Right lobe of liver (tissue), 4 donors: Measurements from ENCODE around the gene CCNE1.

Experiments
- POLR2A ChIP-seq: fragments of 450-650 bp; IDR thresholded peaks from one replicate; pipeline ENCODE4 v1.6.1; 2017; ENCODE audit warnings: antibody characterized with exemption, mild to moderate bottlenecking
- TF ChIP-seq, protein P1 (sequence below), 4 donors: fragments of 200-600 bp in 3 of 4; fragments of 450-650 bp in 1 of 4; IDR thresholded peaks; one replicate each; pipeline versions ENCODE4 v1.5.1 to v1.8.0; 2016 to 2022; ENCODE audit warnings: antibody characterized with exemption in 4 of 4, mild to moderate bottlenecking in 2 of 4
- donor health status: DM: no; HTN: no; CAD: no.
- donor health status: DM: no; HTN: no; CAD: no.
- donor health status: DM: no; HTN: yes; CAD: no.

DNA sequence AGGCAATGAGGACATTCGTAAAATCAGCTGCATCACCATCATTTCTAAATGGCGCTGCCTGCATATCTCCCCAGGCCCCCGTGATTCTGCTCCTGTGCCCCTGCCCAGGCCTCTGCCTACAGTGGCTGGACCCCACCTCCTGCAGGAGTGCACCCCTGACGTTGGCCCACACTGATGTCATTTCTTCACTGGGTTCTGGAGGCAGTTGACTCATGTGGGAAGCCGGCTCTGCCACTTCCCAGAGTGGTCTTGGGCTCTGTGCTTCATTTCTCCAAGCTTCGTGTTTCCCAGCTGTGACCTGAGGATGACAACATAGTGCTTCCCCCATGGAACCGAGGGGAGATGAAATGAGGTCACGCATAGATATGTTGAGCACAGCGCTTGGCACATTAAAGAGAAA, 19.9 kb downstream of the CCNE1 start:
- TF ChIP-seq, protein P1, sequence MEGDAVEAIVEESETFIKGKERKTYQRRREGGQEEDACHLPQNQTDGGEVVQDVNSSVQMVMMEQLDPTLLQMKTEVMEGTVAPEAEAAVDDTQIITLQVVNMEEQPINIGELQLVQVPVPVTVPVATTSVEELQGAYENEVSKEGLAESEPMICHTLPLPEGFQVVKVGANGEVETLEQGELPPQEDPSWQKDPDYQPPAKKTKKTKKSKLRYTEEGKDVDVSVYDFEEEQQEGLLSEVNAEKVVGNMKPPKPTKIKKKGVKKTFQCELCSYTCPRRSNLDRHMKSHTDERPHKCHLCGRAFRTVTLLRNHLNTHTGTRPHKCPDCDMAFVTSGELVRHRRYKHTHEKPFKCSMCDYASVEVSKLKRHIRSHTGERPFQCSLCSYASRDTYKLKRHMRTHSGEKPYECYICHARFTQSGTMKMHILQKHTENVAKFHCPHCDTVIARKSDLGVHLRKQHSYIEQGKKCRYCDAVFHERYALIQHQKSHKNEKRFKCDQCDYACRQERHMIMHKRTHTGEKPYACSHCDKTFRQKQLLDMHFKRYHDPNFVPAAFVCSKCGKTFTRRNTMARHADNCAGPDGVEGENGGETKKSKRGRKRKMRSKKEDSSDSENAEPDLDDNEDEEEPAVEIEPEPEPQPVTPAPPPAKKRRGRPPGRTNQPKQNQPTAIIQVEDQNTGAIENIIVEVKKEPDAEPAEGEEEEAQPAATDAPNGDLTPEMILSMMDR (IDR thresholded peaks at IDR 0.05): no peak
- no peak for TF ChIP-seq POLR2A
